Measurements from ENCODE around the gene APLP2.

GRCh38 chr11:130118636-130119387 is 49.1 kb downstream of the APLP2 start:
- TF ChIP-seq CTCF (IDR thresholded peaks at IDR 0.05; ENCODE audit: poor library complexity), result no peak
- no peak for TF ChIP-seq EZH2 (IDR thresholded peaks at IDR 0.05; ENCODE audit: borderline replicate concordance)
- no peak for TF ChIP-seq EZH2phosphoT487 (IDR thresholded peaks at IDR 0.05; ENCODE audit: low read depth, severe bottlenecking, unreplicated experiment)

Data from hepatocyte (in vitro differentiated cells).